Measurements from ENCODE around the gene NANOS1. TPM values are rescaled to one million over a fixed set of nuclear protein-coding genes. Genes with fewer than 3 reads are reported as not detected.

Gene NANOS1
- total and polyA plus RNA-seq, 9 of the 15 experiments (the other 6 are each of a cell fraction or from before 2014, with no cell fraction given) = 0.14 to 1.6 (median 0.83) TPM; not detected in 1

GRCh38 chr10:118990326-118990725, 39.2 kb upstream of the NANOS1 start:
- Histone ChIP-seq H3K27me3 (ENCODE audit: control insufficient read depth in 2 of 2, insufficient read depth in 2 of 2, low read length in 2 of 2) (peaks cover 0 to 12% of the 10 kb centered on the region in 2 experiments; a peak in 1 of 5 replicates), H3K9ac (ENCODE audit: insufficient read depth in 1 of 2, low read depth in 2 of 2, low read length in 2 of 2) (no peak overlapping the region), H3K9me3 (replicated peaks; ENCODE audit: control insufficient read depth, insufficient read depth, low read depth, low read length) (no peaks in the 10 kb centered on the region), H4K20me1 (replicated peaks; ENCODE audit: control insufficient read depth, insufficient read depth, low read length) (no peaks in the 10 kb centered on the region), H2AFZ (ENCODE audit: low read depth, low read length) (no peak overlapping the region), H3K4me3 (no peak overlapping the region), H3K36me3 (ENCODE audit: control insufficient read depth, insufficient read depth, low read length) (no peaks in the 10 kb centered on the region), H3K4me1 (replicated peaks in 1 of 2; ENCODE audit: control insufficient read depth in 2 of 2, insufficient read depth in 2 of 2, low read length in 2 of 2) (no peaks in the 10 kb centered on the region), H3K4me2 (ENCODE audit: insufficient read depth, low read length) (no peak overlapping the region), H3K79me2 (ENCODE audit: control insufficient read depth, insufficient read depth, low read length) (no peaks in the 10 kb centered on the region), H3K27ac (ENCODE audit: extremely low read depth, low read depth, low read length) (no peak overlapping the region), H3K9me1 (ENCODE audit: control insufficient read depth, insufficient read depth, low read length) (no peaks in the 10 kb centered on the region)
- intact Hi-C loops (cut with micrococcal nuclease) = no loop called here
- FAIRE-seq (no peak), ATAC-seq (no peak), DNase-seq (ENCODE audit: extremely low read depth in 1 of 4, low spot score in 3 of 4) (no peak)
- ChIA-PET CTCF (ENCODE audit: low intra/inter-chr PET ratio) (no interaction called here), POLR2A (interaction anchor here (0.7 kb wide), 2 partner anchors 328 to 371 kb away, joined by 3 read pairs; no protein-coding TSS in a partner anchor)
- BruUV-seq (replicated peaks) = no TSS peak
- TF ChIP-seq FOXJ3 (CRISPR knock-in tag; IDR thresholded peaks at IDR 0.05) (no peak), MED1 (CRISPR knock-in tag; IDR thresholded peaks at IDR 0.05; ENCODE audit: borderline replicate concordance) (no peak), CREB1 (IDR thresholded peaks at IDR 0.05) (no peak), CREB1 (CRISPR knock-in tag; IDR thresholded peaks at IDR 0.05) (no peak), ZNF445 (CRISPR knock-in tag; IDR thresholded peaks at IDR 0.05; ENCODE audit: low read depth) (no peak), SNRNP70 (optimal IDR thresholded peaks at IDR 0.05; ENCODE audit: low read depth, low read length) (no peak), C11orf30 (IDR thresholded peaks at IDR 0.05; ENCODE audit: low read depth) (no peak), RBM25 (IDR thresholded peaks at IDR 0.05; ENCODE audit: low read depth, low read length, severe bottlenecking) (no peak), TRIM28 (IDR thresholded peaks at IDR 0.05) (no peak), FOXA1 (IDR thresholded peaks at IDR 0.05; ENCODE audit: borderline replicate concordance) (no peak), TSC22D4 (tag; IDR thresholded peaks at IDR 0.05) (no peak)
- TF ChIP-seq, protein P1, sequence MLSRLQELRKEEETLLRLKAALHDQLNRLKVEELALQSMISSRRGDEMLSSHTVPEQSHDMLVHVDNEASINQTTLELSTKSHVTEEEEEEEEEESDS (CRISPR knock-in tag; IDR thresholded peaks at IDR 0.05) = no peak
- TF ChIP-seq, protein P2, sequence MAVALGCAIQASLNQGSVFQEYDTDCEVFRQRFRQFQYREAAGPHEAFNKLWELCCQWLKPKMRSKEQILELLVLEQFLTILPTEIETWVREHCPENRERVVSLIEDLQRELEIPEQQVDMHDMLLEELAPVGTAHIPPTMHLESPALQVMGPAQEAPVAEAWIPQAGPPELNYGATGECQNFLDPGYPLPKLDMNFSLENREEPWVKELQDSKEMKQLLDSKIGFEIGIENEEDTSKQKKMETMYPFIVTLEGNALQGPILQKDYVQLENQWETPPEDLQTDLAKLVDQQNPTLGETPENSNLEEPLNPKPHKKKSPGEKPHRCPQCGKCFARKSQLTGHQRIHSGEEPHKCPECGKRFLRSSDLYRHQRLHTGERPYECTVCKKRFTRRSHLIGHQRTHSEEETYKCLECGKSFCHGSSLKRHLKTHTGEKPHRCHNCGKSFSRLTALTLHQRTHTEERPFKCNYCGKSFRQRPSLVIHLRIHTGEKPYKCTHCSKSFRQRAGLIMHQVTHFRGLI (CRISPR knock-in tag; IDR thresholded peaks at IDR 0.05) = no peak
- 0% methylated on average over 1 of the region's 1 CpG for WGBS (ENCODE audit: insufficient coverage, low coverage, missing lambda C conversion rate)
- in situ Hi-C loops (cut with MboI) = no loop called here
